ENCODE results near the gene ARHGEF2. TPM values are rescaled to one million over a fixed set of nuclear protein-coding genes. Genes with fewer than 3 reads are reported as not detected.

The ARHGEF2 gene
- 159 TPM for polyA plus RNA-seq (2012; ENCODE audit: insufficient read depth, insufficient read length)

GRCh38 chr1:155978325-155978972, at the start of gene ARHGEF2:
ARHGEF2 (minus strand) TSS chr1:155978547; CDS start chr1:155978427, 120 bp downstream.
- H3K4me3 ChIP-seq (ENCODE audit: low read length) = peak within 1 kb of the TSS; percentile 96
- DNase-seq (ENCODE audit: low read depth, low spot score) = peak; percentile 85

DNA sequence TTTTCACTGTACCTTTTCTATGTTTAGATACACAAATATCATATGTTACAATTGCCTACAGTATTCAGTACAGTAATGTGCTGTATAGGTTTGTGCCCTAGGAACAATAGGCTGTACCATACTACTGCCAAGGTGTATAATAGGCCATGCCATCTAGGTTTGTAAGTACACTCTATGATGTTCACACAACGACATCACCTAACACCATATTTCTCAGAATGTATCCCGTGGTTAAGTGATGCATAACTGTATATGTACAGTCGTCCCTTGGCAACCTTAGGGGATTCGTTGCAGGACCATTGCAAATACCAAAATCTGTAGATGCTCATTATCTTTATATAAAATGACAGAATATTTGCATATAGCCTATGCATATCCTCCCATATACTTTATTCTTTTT, 48.2 kb upstream of the ARHGEF2 start:
- no peak for DNase-seq (ENCODE audit: low read depth, low spot score)
- no peak overlapping the region for H3K4me3 ChIP-seq (ENCODE audit: low read length)

GRCh38 chr1:156025876-156026275, 47.5 kb upstream of the ARHGEF2 start:
- peak; percentile 17 for DNase-seq (ENCODE audit: low read depth, low spot score)
- no peak overlapping the region for H3K4me3 ChIP-seq (ENCODE audit: low read length)

DNA sequence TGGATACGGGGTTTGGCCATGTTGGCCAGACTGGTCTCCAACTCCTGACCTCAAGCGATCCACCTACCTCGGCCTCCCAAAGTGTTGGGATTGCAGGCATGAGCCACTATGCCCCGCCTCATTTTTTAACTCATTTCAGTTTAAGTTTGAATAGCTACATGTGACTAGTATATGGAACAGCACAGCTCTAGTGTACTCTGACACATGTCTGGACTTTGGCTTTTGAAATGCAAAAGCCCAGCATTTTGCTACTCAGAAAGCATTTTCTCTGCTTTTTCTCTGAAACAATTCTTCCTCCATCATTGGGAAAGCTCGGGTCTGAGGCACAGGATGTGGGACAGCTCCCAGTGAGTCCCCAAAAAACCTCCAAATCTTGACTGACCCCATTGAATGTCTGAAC, 46.5 kb upstream of the ARHGEF2 start:
- DNase-seq (ENCODE audit: low read depth, low spot score) = no peak
- no peak overlapping the region for H3K4me3 ChIP-seq (ENCODE audit: low read length)

DNA sequence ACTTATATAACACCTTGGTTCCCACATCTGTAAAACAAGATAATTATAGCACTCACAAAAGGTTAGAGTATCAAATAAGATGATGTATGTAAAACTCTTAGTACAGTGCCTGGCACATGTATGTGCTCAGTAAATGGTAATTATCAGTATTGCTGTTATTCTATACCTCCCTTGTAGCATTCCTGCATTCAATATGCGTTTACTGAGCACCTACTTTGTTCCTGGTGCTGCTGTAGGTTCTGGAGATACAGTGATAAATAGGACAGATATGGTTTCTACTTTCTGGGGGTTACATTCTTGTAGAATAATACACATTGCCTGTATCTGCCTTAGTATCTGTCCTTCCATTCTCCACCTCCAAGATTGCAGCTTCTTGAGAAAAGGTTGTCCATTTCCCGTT, 43.6 kb upstream of the ARHGEF2 start:
- DNase-seq (ENCODE audit: low read depth, low spot score) = no peak
- H3K4me3 ChIP-seq (ENCODE audit: low read length) = no peak overlapping the region

GRCh38 chr1:156021093-156021428, 42.7 kb upstream of the ARHGEF2 start:
- DNase-seq (ENCODE audit: low read depth, low spot score) = no peak
- peak overlapping the region; percentile 93 for H3K4me3 ChIP-seq (ENCODE audit: low read length)

GRCh38 chr1:156020293-156021092, 42.1 kb upstream of the ARHGEF2 start, which contains the start of gene SSR2:
SSR2 (minus strand) TSS chr1:156020951; CDS start chr1:156020167, 784 bp downstream.
- peak within 1 kb of the TSS; percentile 93 for H3K4me3 ChIP-seq (ENCODE audit: low read length)
- peak; percentile 86 for DNase-seq (ENCODE audit: low read depth, low spot score)

GRCh38 chr1:156019946-156020292, 41.6 kb upstream of the ARHGEF2 start:
- no peak for DNase-seq (ENCODE audit: low read depth, low spot score)
- peak overlapping the region; percentile 93 for H3K4me3 ChIP-seq (ENCODE audit: low read length)

DNA sequence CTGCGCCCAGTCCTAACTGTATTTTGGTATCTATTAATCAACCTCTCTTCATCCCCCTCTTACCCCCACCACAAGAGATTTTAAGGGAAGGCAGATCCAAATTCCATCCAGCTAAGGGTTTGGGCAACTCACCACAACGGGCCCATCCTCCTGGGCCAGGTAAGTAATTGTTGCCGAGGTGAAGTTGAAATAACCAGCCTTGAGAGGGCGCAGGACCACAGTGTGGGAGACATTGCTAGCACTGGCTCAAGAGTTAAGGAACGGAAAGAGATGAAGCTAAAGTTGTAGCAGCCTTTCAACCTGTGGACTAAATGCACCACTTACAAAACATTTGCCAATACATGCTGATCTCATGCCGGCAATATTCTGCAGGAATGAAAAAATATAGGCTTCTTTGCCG, 36.5 kb upstream of the ARHGEF2 start:
- no peak for DNase-seq (ENCODE audit: low read depth, low spot score)
- H3K4me3 ChIP-seq (ENCODE audit: low read length) = no peak overlapping the region

GRCh38 chr1:156012051-156012817, 33.9 kb upstream of the ARHGEF2 start:
- H3K4me3 ChIP-seq (ENCODE audit: low read length) = no peak overlapping the region
- DNase-seq (ENCODE audit: low read depth, low spot score) = no peak

GRCh38 chr1:156009404-156009803, 31.1 kb upstream of the ARHGEF2 start:
- DNase-seq (ENCODE audit: low read depth, low spot score) = no peak
- H3K4me3 ChIP-seq (ENCODE audit: low read length) = no peak overlapping the region

DNA sequence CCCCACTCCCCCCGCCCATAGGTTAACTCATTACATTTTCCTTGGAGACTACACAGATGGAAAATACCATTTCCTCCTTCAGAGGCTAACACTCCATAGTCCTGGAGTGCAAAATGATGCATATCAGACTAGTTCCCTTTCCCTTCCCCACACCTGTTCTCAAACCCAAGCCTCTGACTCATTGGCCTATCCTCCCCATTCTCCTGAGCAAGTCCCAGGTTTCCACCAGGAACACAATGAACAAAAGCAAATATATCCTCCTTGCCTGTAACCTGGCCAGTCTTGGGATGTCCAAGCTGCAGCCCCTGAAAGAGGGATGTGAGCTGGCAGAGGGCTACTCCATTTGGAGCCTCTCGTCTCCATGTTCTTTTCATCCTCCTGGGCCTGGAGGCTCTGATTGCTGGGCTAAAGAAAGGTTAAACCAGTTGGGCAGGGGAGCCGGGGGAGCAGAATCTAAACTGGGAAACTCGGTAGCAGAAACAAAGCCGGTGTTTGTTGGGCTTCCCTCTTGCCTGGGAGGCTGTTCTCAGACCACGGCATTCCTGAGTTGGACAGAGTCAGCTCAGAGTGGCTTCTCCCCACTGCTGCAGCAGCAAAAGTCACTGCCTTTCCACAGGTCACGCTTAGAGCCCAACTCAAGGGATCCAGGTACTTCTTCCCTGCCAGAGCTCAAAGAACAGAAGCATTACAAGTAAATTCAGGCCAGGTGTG, 28.5 kb upstream of the ARHGEF2 start:
- H3K4me3 ChIP-seq (ENCODE audit: low read length) = no peak overlapping the region
- no peak for DNase-seq (ENCODE audit: low read depth, low spot score)

GRCh38 chr1:156004843-156005584, 26.7 kb upstream of the ARHGEF2 start:
- H3K4me3 ChIP-seq (ENCODE audit: low read length) = peak overlapping the region; percentile 5; the same call in 1 of the 2 replicates
- peak; percentile 90 for DNase-seq (ENCODE audit: low read depth, low spot score)

- no peak for DNase-seq (ENCODE audit: low read depth, low spot score)
- H3K4me3 ChIP-seq (ENCODE audit: low read length) = no peak overlapping the region
Measured at GRCh38 chr1:156003923-156004188, 25.5 kb upstream of the ARHGEF2 start.

- H3K4me3 ChIP-seq (ENCODE audit: low read length) = no peak overlapping the region
- no peak for DNase-seq (ENCODE audit: low read depth, low spot score)
Measured at GRCh38 chr1:156002188-156002911, 24.0 kb upstream of the ARHGEF2 start.

DNA sequence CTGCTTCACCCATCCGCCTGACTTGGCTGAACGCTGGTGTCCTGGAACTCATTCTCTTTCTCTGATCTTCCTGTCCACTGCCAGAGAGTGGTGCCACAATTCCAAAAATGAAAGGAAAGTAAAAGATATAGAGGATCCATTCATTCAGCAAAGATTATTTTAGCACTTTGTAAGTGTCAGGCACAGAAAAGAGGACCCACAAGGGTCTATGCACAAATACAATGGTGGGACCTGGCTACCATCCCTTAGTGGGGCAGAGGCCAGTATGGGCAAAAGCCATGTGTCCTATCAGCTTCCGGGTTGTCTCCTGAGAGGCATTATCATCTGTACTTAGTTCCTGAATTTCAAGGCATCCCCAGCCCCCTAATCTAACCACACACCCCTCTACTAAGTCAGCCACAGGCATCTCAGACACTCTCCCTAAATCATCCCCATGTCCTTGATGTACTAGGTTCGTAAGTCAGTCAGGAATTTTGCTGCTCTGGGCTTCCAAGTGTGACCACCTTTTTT, 23.4 kb upstream of the ARHGEF2 start:
- no peak overlapping the region for H3K4me3 ChIP-seq (ENCODE audit: low read length)
- DNase-seq (ENCODE audit: low read depth, low spot score) = no peak

- no peak overlapping the region for H3K4me3 ChIP-seq (ENCODE audit: low read length)
- no peak for DNase-seq (ENCODE audit: low read depth, low spot score)
Measured at GRCh38 chr1:156001021-156001661, 22.8 kb upstream of the ARHGEF2 start.

- DNase-seq (ENCODE audit: low read depth, low spot score) = no peak
- H3K4me3 ChIP-seq (ENCODE audit: low read length) = no peak overlapping the region
Measured at GRCh38 chr1:155999964-156000363, 21.6 kb upstream of the ARHGEF2 start.
